Activated effector memory CD4-positive, alpha-beta T cell treated with Interleukin-2 at 50 U/mL for 16 hours (primary cell): ENCODE measurements around the gene AFF3.

ENCODE experiments used
- DNase-seq: peaks from one replicate; pipeline ENCODE4 v3.0.0-alpha.2; 2020

AFF3 gene

DNA sequence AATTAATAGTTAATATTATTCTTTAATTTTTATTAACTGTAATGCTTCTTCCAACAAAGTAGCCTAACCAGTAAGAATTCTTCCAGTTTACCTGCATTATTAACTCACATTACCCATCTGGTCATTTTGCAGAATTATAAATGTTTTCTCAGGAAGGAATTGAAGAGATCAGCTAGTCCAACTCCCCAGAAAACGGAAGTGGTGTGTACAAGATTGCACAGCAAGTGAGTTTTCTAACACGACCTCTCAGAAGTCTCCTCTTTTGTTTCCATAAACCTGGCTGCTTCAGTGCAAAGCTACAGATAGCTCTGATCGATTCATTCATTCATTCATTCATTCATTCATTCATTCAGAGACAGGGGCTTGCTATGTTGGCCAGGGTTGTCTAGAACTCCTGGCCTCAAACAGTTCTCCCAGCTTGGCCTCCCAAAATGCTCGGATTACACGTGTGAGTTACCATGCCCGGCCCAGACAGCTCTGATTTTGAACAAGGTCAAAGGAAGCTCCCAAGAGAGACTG is 523.8 kb downstream of the AFF3 start:
- no peak for DNase-seq

DNA sequence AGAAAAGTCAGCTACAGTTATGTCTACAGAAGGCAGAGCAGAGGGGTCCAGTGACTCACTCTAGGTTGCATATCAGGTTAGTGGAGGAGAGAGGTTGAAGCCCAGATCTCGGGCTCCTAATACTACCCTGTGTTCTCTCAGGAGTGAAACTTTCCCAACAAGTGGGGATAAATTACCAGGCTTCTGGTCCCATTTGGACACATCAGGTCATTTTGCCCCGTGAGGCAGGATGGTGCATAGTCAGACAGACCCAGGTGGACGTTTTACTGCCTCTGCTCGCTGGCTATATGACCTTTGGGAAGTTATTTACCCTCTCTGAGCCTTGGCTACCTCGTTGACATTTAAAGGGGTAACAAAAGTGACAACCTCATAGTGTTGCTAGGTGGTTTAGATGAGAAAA is 524.6 kb downstream of the AFF3 start:
- DNase-seq: no peak

DNA sequence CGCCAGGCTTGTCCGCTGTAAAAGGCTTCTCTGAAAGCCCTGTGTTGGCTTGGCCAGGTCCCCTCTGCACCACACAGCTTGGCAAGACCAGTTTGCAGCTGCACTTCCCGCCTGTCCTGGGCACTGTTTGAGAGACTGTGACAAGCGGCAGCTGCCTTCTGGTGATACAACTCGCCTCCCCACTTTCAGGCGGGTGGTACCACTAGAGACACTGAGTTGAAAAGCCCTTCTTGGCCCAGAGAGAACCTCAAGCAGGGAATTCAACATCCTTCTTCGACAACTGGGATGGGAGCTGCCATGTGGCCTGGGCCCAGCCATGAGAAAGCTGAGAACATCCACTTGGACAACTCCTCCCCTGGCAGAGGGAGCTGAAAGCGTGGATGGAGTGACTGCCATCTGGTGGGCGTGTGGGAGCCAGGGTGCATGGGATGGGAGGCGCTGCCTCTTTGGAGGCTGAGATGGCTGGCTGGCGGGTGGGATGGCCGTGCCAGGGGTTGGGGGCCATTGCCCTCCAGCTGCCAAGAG is 527.1 kb downstream of the AFF3 start:
- DNase-seq: no peak

DNA sequence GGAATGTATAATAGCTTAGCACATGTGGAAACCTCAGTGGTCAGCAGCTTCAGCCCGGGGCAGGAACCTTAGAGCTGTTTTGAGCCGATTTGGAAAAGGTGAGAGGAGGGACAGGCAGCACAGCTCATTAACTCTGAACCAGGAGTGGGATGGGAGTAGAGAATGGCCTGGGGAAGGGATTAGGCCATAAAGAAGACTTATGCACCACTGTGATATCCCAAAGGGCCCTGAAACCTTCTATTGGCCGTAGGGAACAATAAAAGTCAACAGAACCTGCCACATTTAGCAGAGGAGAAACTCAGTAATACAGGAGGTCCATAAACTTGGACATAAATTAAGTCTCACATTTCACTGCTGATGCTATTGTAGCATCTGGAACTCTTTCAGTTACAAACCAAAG is 528.4 kb downstream of the AFF3 start:
- DNase-seq: no peak

DNA sequence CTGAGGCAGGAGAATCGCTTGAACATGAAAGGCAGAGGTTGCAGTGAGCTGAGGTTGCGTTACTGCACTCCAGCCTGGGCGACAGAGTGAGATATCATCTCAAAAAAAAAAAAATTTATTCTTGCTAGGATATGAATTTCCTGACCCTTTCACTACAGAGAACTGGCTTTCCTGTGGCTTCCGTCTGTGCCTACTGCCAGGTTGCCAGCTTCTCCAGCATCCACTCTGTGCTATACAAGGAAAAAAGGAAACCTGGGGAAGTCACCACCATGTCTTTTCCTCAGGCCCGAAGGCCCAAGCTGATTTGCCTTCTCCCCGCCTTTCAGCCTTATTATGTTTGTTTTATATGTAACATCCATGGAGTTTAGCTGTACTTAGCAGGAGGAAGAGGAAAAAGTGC is 530.6 kb downstream of the AFF3 start:
- no peak for DNase-seq

DNA sequence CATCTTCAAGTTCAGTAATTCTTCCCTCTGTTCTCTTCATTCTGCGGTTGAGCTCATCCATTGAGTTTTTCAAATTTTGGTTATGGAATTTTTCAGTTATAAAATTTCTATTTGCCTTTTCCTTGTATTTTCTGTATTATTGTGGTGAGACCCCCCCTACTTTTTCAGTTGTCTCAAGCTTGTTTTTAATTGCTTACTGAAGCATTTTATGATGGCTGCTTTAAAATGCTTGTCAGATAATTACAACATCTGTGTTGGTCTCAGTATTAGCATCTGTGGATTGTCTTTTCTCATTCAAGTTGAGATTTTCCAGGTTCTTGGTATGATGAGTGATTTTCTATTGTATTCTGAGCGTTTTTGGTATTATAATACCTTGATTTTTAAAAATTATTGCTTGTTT is 531.4 kb downstream of the AFF3 start:
- DNase-seq: no peak

DNA sequence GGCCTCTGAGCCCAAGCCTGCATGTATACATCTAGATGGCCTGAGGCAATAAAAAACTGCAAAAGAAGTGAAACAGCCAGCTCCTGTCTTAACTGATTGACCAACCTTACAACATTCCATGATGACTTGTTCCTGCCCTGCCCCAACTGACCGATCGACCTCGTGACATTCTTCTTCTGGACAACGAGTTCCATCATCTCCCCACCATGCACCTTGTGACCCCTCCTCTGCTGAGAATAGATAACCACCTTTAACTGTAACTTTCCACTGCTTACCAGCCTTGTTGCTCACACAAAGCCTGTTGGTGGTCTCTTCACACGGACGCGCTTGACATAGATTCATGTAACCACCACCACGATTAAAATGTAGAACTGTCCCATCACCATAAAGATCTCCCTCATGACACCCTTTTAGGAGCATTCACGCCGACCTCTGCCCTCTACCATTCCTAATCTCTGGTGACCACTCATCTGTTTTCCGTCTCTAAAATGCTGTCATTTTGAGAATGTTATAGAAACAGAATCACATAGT is 532.5 kb downstream of the AFF3 start:
- DNase-seq: no peak

DNA sequence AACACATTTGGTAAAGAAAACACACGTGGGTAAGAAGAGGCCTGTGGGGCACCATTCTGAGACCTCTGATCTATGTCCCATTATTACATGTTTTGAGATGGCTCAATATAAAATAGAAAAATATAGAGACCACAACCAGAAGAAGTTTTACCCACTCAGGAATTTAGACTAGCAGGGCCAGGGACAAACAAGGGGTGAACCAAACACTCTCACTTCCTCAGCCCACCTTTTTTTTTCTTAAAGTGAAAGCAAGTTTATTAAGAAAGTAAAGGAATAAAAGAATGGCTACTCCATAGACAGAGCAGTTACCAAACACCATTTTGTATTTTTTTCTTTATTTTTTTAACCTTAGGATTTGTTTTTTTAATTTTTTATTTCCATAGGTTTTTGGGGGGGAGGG is 533.5 kb downstream of the AFF3 start:
- no peak for DNase-seq

DNA sequence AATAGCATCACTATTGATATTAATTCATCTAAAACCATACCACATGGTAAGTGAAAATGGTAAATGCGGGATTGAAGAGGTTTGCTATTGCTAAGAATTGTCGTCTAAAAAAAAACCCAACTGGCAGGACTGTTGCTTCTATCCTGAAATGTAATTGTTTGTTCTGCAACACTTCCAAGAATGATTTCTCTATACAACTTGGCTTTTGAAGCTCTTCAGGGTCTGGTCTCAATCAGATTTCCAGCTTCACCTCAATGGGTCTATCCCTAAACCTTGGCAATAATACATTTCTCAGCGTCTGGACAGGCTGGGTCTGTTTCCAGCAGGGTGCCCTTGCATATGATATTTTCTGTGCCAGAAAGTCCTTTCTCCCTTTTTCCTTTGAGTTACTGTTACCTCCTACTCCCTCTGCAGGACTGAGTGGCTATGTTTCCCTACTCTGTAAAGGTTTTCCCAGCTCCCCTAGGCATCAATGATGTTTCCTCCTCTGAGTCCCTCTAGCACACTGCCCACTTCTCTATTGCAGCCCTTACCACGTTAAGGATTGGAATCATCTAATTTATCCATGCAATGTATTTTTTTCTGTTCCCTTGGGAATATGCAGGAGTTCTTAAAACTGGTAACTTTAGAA is 534.4 kb downstream of the AFF3 start:
- no peak for DNase-seq

DNA sequence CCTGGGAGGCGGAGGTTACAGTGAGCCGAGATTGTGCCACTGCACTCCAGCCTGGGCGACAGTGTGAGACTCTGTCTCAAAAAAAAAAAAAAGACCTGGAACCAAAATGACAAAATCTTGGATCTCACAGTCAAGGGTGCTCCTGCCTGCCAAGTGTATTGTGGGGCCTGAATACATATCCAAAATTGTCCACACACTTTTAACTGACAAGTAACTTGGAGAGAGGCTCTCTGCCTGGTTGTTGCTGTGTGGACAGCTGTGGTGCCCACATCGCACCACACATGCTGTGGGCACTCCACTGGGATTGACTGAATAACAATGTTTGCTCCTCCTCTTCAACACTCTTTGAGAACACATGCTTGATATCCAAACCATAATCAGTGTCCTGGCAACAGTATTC is 534.9 kb downstream of the AFF3 start:
- no peak for DNase-seq

DNA sequence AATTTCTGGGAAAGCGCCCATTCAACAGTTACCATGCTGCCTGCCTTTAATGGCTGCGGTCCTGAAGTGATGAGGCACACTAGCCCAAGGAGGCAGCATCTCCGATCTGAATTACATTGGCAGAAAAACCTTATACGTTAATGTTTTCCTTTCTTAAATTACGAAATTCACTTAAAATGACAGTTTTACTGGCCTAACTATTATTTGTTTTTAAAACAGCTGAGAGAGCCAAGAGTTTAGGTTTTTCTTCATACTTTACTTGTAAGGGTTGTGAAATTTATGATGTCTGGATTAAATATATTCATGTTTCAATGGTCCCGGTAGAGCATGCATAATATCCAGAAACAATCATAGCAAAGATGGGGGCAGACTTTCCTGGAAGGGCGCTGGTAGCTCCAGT is 537.4 kb downstream of the AFF3 start:
- no peak for DNase-seq

DNA sequence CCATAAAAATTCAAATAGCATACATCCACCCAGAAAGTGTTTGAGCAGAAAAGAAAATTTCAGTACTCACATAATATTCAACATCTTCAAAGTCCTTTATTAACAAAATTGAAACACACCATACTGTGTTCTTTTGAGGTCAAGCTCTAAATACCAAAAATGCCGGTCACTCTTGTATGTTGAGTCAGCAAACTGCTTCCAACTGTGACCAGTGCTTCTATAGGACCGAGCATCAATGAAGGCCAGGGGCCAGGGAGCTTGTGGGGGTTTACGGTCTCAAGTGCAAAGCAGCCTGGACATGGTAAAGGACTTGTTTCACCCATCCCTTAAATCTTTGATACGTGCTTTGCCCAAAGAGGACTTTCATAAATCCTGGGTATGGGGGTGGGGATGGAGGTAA is 539.9 kb downstream of the AFF3 start:
- no peak for DNase-seq

DNA sequence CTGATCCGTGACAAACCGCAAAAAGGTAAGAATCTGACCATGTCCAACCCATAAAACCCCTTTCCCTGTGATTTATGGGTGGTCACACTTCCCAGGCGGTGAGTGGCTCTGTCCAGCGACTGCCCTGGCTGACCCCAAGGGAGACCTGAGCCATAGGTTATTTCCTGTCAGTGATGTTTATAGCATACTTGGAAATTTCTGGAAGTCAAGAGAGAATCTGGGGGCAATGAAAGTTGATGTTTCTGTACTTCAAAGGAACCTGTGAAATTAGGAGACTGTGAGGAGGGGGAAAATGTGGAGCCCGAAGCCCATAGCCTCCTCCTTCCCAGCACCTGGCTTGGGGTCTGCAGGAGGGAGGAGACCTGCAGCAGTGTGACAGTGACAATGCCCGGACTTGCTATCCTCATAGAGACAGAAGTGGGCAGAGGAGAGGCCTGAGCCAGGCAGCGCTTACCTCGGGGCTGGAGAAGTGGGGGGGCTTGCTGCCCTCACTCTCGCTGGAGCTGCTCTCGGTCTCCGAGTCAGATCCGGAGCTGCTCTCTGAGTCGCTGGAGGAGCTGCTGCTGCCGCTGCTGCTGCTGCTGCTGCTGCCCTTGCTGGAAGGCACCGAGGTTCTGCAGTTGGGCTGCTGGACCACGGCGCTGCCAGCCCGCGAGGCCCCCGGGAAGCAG is 541.3 kb downstream of the AFF3 start:
- DNase-seq: no peak

DNA sequence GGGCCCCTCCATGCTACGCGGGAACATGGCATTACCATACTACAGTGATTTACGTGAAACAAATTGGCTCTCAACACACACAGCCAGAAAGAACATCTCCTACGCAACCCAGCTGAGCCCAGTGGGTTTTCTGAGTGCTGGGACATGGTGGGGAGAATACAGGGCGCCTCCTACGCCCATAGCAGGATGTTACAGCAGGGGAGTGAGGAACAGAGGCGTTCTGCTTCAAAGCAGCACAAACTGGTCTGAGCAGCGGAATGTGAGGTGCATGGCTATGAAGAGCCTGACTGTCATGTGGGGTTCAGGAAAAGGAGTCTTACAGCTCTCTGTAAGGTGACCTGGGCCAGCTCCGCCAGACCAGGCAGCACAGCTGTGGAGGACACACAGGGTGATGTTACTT is 543.9 kb downstream of the AFF3 start:
- no peak for DNase-seq

DNA sequence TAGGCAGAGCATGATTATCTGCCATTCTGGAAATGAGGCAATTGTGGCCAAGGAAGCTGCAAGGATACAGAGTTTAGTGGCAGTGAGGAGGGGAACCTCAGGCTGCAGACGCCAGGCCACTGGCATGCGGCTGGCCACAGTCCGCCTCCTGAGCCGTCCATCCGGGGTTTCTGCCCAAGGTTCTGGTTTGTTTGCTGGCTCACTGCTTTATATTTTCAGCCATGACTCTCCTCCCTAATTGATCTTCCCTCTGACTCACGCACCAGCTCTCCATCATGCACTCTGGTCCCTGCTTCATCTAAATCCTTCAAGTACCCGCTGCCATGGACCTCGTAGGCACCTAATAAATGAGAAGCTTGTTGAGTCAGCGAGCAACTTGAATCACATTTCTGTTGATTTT is 544.8 kb downstream of the AFF3 start:
- no peak for DNase-seq

DNA sequence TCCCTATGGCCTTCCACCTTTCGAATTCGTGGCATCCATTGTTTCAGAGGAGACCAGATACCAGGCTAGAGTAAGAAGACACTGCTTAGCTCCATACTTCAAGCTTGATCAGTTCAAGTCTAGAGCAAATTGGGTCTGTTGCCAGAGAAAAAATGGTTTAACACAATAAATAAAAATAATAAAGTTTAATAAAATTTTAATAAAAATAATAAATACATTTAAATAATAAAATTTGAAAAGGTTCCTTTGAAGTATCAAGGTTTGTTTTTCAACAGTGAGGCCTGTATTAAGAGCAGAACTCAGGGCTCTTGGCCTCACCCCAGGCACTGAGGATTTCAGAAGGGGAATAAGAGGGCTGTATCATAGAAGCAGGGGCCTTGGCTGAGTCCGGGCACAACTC is 547.0 kb downstream of the AFF3 start:
- DNase-seq: no peak

DNA sequence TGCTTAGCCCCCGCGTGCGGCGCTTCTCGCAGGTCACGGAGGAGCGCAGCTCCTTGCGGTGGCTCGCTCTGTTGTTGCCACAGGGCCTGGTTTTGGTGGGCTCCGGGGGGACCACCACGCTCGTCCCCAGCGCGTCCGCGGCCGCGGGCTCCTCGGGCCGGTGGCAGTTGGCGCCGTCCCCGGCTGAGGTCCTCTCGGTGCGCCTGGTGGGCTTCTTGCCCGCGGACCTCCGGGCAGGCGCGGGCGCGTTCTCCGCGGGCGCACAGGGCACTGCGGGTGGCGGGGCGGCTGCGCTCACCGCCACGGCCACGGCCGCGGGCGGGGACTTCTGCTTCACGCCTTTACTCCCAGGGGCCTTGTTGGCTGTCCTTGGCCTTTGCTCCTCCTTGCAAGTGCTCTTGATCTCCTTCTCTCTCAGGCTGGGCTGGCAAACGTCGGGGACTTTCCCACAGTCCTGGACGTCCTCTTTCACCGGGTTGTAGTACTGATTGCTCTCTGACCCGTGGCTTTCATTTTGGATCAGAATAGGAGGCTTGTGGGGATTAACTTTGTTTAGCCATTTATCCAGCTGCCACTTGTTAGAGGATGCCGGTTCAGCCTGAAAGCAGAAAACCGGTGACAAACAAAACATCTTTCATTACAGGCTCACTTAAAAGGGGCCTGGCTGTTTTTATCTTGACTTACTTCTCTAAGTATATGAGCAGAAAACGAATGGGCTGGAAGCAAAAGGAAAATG is 548.5 kb downstream of the AFF3 start:
- no peak for DNase-seq

DNA sequence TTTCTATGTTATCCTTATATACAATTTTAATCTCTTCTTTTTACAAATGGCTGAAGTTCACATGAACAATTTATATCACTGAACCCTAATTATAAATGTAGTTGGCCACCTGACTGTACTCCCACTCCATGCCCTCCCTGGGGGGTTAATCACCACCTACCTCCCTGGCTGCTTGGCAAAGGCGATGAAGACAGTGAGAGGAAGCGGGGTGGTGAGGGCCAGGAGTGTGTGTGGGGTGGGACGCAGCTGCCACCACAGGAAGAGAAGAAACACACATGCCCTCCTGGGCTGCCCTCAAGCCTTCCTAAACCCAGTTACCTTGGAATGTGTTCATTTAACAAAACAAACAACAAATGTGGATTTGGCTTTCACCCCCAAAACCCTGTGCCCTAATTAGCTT is 565.6 kb downstream of the AFF3 start:
- no peak for DNase-seq

DNA sequence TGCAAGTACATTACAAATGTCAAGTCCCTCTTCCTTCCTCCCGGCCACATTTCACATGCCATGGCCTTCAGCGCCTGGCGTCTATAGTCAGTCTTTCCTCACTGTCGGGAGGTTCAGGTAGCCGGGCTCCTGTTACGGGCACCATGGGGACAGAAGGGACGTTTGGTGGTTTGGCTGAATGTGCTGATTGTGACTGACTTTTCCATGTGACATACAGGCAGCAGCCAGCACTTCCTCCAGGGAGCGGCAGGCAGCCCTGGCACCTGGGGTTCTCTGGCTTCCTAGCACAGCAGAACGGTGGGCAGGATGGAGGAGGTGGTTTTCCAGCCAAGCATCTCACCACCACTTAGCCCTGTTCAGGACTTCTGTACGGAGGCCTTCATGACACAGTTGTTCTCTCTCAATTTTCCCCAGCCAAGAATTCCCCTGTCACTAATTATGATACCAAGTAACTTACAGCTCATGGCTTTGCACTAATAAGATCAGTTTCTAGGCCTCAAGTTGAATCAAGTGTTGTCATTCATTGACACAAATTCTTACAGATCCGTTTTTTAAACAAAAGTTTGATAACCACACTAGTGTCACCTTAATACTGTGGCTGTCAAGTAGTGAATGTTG is 568.6 kb downstream of the AFF3 start:
- DNase-seq: no peak

DNA sequence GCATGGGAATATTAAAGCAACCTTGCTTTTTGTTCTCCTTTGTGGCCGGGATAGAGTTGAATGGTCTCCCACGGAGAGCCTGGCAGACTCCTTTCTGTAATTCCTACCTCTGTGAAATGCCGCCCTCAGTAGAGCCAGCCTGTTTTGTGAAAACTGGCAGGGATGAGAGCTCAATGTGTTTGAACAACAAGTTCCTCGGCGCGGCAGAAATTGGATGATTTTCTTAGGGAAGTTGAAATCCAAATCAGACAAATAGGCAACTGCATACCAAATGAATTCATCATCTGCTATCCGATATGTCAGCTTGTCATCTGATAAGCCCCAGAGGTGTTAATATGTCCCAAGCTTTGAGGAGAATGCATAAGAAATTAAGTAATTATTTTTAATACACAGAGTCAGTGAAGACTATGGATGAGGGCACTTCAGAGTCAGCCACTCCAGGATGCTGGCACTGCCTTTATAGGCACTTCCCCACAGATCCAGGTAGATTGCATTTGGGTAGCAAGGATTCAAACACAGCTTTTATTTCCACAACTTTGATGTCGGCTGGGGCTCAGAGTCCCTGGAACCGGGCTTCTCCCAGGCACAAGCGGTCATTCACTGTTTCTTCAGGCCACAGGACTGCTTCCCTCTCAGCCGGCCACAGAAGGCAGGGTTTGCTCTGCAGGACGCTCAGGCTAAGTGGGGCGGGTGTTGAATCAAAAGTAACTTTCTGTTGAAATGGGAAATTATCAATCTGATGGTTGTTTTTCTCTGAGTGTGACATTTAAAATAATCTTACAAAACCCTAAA is 569.8 kb downstream of the AFF3 start:
- DNase-seq: no peak

DNA sequence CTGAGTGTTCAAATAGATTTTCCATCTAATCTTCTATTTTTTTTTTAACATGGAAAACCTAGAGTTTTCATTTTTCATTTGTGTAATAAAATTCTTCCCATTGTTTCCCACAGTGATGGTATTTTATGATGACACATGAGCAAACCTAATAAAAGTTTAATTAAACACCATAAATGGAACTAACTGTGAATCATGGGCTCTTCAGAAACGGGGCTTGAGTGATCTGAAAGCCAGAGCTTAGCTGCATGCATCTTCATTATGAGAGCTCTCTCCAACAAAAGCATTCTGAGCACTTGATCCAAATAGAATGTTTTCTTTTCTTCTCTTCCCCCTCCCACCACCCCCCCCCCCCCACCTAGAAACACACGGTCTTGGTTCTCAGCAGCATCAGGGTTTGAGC is 570.4 kb downstream of the AFF3 start:
- DNase-seq: no peak

DNA sequence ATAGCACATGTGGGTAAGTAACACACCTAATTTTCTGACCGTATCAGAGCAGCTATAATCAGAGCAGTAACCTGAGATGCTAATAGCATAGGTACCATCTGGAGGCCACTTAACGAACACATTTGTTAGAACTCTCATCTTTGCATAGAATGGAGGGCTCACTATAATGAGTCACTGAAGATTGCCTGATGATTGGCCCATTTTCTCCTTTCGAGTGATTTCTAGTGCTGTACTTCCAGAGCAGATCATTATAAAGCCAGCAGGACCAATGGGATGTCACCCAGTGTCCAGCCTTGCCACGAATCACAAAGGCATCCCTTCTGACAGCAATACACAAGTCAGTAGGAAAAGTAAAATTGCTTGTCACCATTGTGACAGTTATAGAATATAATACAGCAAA is 570.9 kb downstream of the AFF3 start:
- no peak for DNase-seq
